Activated CD4-positive, alpha-beta T cell treated with anti-CD3 and anti-CD28 coated beads for 1 hour (primary cell): ENCODE data around the gene CHMP6.

Source experiments
- DNase-seq: peaks from one replicate; pipeline ENCODE4 v3.0.0-alpha.2; 2020

CHMP6 gene

DNA sequence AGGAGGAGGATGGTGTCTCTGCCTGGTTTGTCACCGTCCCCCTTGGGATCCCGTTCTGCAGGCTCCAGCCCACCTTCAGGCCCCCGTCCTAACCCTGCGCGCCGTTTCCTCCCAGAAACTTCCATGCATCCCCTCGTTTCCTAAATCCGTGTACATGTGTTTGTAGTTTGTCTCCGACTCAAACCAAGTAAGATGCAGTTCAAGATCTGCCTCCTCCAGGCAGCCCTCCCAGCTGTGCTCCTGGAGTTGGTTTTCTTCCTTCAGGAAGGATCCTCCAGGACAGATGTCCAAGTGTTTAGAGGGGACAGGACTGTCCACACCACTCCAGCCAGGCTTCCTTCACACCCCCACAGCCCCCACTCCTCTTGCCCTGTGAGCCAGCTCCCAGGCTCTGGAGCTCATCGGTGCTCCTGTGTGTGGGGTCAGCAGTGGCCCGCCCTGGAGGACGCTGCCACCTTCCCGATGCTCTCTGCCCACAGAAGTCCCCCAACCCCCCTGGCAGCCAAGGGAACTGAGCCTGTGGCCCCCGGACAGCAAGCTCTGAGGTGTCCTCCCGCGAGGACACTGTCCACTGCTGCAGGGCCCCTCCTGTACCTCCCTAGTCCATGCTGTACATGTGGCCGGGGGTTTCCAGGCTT, 54.6 kb downstream of the CHMP6 start:
- DNase-seq, result no peak

- no peak for DNase-seq
Observed at GRCh38 chr17:81046770-81047359, 55.2 kb downstream of the CHMP6 start.

DNA sequence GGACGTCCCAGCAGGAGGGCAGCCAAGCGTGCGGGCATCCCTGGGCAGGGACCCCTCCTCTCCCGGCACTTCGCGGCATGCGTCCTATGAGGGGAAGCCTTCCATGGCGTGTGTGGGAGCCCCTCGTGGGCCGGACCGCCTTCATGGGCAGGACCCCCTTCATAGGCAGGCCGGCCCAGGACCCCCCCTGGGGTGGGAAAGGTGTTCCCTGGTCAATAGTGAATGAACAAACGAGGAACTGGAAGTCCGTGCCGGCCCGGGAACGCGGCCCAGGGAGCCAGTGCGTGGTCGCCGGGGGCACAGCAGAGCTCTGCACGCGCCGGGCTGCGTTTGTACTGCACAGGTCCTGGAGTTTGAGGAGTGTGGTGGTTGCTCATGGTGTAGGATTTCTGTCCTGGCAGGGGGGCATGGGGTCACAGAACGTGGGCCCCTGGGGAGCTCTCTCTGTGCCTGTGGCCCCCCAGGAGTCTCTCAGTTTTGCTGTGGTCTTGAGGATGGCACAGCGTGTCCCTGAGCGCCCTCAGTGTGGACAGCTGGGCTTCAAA, 57.3 kb downstream of the CHMP6 start:
- DNase-seq, result no peak

DNA sequence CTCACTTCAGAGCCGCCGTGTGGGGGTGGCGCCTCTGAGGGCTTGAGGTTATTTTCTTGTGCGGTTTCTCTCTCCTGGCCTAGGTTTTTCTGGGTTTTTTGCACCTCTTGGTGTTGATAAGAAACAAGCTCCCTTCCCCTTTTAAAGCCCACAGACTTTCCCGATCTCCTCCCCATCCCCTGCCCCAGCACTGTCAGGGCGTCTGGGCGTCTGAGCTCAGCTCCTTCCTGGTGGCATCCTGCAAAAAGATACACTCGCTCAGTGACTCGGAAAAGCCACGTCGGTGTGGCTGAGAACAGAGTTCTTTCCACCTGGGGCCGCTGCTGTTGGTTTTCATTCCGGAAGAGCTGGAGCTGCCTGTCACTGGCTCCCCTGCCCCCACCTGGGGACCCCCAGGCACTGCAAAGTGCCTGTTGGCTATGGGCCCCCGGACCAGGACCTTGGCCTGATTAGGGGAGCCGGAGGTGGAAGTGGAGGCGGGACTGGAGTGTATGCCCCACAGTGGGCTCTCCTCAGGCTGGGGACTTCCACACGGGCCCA, 57.8 kb downstream of the CHMP6 start:
- DNase-seq, result no peak
